Esophagus squamous epithelium (tissue), 5 donors: ENCODE data around the gene PTMA. TPM values are rescaled to one million over a fixed set of nuclear protein-coding genes. Genes with fewer than 3 reads are reported as not detected.

Experiments
- DNase-seq: peaks from one replicate; lab custom pipeline; 2025; lab: John Stamatoyannopoulos, UW
- H3K27ac ChIP-seq, 4 donors: fragments of 200-600 bp; sonication (generic); one replicate each; pipeline ENCODE4 v1.5.1; 2016 to 2019; ENCODE audit warnings: mild to moderate bottlenecking in 1 of 4
- H3K27me3 ChIP-seq, 4 donors: fragments of 200-600 bp; sonication (generic); 1 replicate in 3 of 4; 2 replicates in 1 of 4; pipeline versions ENCODE4 v1.5.1 to v1.6.0; 2017 to 2021; ENCODE audit warnings: antibody characterized with exemption in 1 of 4
- H3K36me3 ChIP-seq, 3 donors: fragments of 200-600 bp; sonication (generic); one replicate each; pipeline ENCODE4 v1.5.1; 2016 to 2019
- H3K4me1 ChIP-seq, 3 donors: fragments of 200-600 bp; sonication (generic); one replicate each; pipeline ENCODE4 v1.5.1; 2017 to 2019
- H3K4me3 ChIP-seq, 4 donors: fragments of 200-600 bp; sonication (generic); 1 replicate in 3 of 4; 2 replicates in 1 of 4; pipeline ENCODE4 v1.5.1; 2016 to 2019; ENCODE audit warnings: mild to moderate bottlenecking in 2 of 4, moderate library complexity in 1 of 4
- H3K9me3 ChIP-seq, 3 donors: fragments of 200-600 bp; sonication (generic); one replicate each; pipeline ENCODE4 v1.5.1; 2016 to 2019
- POLR2A ChIP-seq, 4 donors: fragments of 450-650 bp; IDR thresholded peaks; one replicate each; pipeline ENCODE4 v1.6.1; 2017; ENCODE audit warnings: antibody characterized with exemption in 4 of 4, mild to moderate bottlenecking in 4 of 4, moderate library complexity in 3 of 4
- WGBS, 2 donors: methylation state at CpG; one replicate each; pipeline ENCODE4 v1.1.5; 2018; 5-methylcytosine and 5-hydroxymethylcytosine counted together
- intact Hi-C: fragments of 100-400 bp; cut with DNase I; formaldehyde crosslinking; loops from one replicate; pipeline ENCODE4 v1.15.0; 2022
- total RNA-seq, 4 donors: library from RNA; depleted of rRNA; stranded (reverse); fragments of >200 nt; gene quantifications; one replicate each; pipeline ENCODE4 v1.1.0, GENCODE V29; 2016
- TF ChIP-seq, protein P1 (sequence below), 6 experiments: fragments of 450-650 bp in 4 of 6; fragments of 200-600 bp in 2 of 6; sonication (generic) in 2 of 6; IDR thresholded peaks; one replicate each; pipeline ENCODE4 v1.5.1; 2016 to 2019; ENCODE audit warnings: antibody characterized with exemption in 6 of 6, mild to moderate bottlenecking in 4 of 6, moderate library complexity in 4 of 6
- donor health status: DM: yes; HTN: yes; CAD: no.

Gene PTMA
- total RNA-seq, 4 donors from 2014 or later, result 670 to 1,121 (median 903) TPM

DNA sequence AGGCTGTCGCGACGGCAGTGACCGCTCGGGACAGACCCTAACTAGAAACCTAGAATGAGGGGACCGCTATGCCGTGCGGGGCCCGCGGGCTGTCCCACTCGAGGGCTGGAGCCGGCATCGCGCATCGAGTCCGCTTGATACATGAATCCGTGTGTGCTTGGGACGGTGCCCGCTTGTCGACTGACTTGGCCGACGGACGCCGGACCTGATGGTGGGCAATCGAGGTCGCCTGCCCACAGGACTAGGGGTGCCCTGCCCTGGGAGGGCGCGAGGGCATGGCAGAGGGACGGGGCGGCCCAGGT is 749 bp upstream of the PTMA start:
- intact Hi-C loops, result no loop called here
- peaks cover 25 to 63% (median 26%) of the 10 kb centered on the region in 3 donors for H3K4me1 ChIP-seq
- peak overlapping the region; percentile 94 to 100 (median 99) for H3K27ac ChIP-seq
- H3K27me3 ChIP-seq, result no peaks in the 10 kb centered on the region
- H3K36me3 ChIP-seq, result peaks cover 5 to 14% (median 7%) of the 10 kb centered on the region in 3 donors
- peak; percentile 54 for DNase-seq
- peak overlapping the region; percentile 59 to 95 (median 92) for H3K4me3 ChIP-seq
- H3K9me3 ChIP-seq, result no peaks in the 10 kb centered on the region
- 9 to 11% methylated on average over 7 to 16 of the region's 30 CpGs for WGBS, 2 donors
- TF ChIP-seq, protein P1, sequence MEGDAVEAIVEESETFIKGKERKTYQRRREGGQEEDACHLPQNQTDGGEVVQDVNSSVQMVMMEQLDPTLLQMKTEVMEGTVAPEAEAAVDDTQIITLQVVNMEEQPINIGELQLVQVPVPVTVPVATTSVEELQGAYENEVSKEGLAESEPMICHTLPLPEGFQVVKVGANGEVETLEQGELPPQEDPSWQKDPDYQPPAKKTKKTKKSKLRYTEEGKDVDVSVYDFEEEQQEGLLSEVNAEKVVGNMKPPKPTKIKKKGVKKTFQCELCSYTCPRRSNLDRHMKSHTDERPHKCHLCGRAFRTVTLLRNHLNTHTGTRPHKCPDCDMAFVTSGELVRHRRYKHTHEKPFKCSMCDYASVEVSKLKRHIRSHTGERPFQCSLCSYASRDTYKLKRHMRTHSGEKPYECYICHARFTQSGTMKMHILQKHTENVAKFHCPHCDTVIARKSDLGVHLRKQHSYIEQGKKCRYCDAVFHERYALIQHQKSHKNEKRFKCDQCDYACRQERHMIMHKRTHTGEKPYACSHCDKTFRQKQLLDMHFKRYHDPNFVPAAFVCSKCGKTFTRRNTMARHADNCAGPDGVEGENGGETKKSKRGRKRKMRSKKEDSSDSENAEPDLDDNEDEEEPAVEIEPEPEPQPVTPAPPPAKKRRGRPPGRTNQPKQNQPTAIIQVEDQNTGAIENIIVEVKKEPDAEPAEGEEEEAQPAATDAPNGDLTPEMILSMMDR (IDR thresholded peaks at IDR 0.05), result no peak
- TF ChIP-seq POLR2A (IDR thresholded peaks at IDR 0.05), result peak in 2 of 4 donors; percentile 9 to 59

DNA sequence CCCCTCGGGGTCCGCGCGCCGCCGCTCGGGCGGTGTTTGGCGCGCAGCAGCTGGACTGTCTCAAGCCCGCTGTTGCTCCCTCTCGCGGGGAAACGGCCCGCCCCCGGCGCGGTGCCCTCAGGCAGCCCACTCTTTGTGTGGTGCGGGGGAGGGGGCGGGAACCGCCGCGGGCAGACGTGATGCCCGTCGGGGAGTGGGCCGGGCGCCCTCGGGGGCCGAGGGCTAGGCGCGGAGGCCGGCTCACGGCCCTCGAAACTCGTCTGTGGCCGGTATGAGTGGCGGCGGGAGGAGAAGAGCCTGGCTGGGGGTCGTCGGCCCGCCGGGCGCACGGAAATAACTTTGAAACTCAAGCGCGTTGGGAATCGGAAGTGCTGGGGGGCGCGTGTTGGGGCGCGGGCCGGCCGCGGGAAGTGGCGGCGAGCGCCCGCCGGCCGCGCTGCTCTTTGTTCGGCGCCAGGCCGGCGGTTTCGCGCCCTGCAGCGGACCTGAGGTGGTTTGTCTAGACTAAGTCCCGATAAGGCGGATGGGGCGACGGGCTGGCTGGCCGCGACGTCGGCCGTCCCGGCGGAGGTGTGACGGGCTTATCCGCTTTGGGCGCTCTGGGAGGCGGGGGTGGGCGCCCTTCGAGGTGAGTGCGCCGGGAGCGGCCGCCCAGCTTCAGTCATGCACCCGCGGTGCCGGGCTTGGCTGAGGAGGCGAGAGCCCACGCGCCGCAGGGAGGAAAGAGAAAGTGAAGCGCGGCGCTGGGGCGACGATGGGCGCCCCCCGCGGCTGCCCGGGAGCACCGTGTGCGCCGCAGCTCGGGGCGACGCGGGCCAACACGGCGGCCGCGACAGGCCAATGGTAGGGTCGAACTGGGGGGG is 679 bp downstream of the PTMA start:
- intact Hi-C loops, result no loop called here
- peaks cover 32 to 70% (median 35%) of the 10 kb centered on the region in 3 donors for H3K4me1 ChIP-seq

DNA sequence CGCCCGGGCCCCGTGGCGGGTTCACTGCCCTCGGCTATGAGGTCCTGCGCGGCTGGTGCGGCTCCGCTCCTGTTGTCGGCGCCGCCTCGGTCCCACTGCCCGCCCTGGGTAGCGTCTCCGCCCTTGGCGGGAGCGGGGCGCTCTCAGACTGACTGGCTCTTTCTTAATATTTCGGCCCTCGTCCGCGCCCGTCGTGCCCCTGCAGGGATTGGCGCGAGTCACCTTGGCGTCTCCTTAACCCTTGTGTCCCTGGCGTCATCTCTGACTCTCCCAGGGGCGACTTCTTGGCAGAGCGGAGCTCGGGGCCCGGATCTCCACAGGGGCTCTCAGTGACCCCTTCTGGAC is 1.3 kb downstream of the PTMA start:
- TF ChIP-seq, protein P1 (IDR thresholded peaks at IDR 0.05), result no peak
- TF ChIP-seq POLR2A (IDR thresholded peaks at IDR 0.05), result no peak
- 0% methylated on average over 12 of the region's 33 CpGs; no CpG with 5 or more reads in 1 of the 2 donors for WGBS, 2 donors
- H3K4me3 ChIP-seq, result peak overlapping the region; percentile 59 to 95 (median 92)
- no peaks in the 10 kb centered on the region for H3K27me3 ChIP-seq
- intact Hi-C loops, result no loop called here
- H3K4me1 ChIP-seq, result peaks cover 38 to 70% (median 38%) of the 10 kb centered on the region in 3 donors
- peaks cover 6 to 32% (median 7%) of the 10 kb centered on the region in 3 donors for H3K36me3 ChIP-seq
- DNase-seq, result peak; percentile 21
- no peaks in the 10 kb centered on the region for H3K9me3 ChIP-seq
- H3K27ac ChIP-seq, result peak overlapping the region; percentile 94 to 100 (median 99)

More for the DNA sequence above, 679 bp downstream of the PTMA start:
- DNase-seq, result no peak
- TF ChIP-seq, protein P1 (IDR thresholded peaks at IDR 0.05), result peak in 2 of 6 experiments; percentile 13 to 20
- TF ChIP-seq POLR2A (IDR thresholded peaks at IDR 0.05), result no peak
- H3K36me3 ChIP-seq, result peaks cover 6 to 26% (median 7%) of the 10 kb centered on the region in 3 donors
- no peaks in the 10 kb centered on the region for H3K27me3 ChIP-seq
- peak overlapping the region; percentile 59 to 95 (median 92) for H3K4me3 ChIP-seq
- peak overlapping the region; percentile 94 to 100 (median 99) for H3K27ac ChIP-seq
- no peaks in the 10 kb centered on the region for H3K9me3 ChIP-seq
- WGBS, 2 donors, result 0% methylated on average over 19 of the region's 118 CpGs; no CpG with 5 or more reads in 1 of the 2 donors

DNA sequence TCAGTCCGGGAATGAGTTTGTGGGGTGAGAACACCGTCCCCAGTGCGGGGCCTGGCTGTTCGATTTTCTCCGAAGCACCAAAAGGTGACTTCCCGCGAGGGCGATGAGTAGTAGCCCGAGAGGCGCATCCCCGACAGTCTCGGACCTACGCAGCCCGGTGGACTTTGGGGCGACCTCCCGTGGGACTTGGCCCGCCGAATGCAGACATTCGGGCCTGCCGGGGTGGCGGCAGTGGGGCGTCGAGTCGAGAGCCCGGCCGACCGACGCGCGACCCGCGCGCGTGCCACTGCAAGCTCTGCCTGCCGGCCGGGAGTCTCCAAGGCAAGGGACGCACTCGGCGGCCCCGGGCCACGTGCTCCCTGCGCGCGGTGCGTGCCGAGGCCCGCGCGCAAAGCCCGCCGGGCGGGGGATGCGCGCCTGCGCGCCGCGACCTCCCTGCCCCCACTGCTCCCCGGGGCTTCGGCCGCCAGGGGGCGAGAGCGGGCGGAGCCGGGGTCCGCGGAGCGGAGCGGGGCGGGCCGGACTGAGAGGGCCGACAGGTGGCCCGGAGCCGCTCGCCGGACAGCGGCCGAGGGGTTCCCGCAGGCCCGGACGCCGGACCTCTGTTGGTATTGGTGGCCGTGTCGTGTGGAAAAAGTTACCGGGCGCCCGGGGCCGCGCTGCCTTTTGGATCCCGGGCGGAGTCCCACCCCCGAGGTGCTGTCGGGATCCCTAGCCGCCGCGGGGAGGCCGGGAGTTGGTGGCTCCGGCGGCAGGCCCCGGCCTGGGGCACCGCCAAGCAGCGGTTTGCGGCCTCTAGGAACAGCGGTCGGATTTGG is 1.9 kb downstream of the PTMA start:
- Histone ChIP-seq H3K27ac (peak overlapping the region; percentile 94 to 100 (median 99)), H3K27me3 (no peaks in the 10 kb centered on the region), H3K36me3 (peaks cover 6 to 33% (median 7%) of the 10 kb centered on the region in 3 donors), H3K4me3 (peak overlapping the region; percentile 59 to 95 (median 92)), H3K9me3 (no peaks in the 10 kb centered on the region), H3K4me1 (peaks cover 39 to 70% (median 41%) of the 10 kb centered on the region in 3 donors)
- intact Hi-C loops, result loop anchor here (2.0 kb wide), 1 partner anchor 97 kb away; no protein-coding TSS in a partner anchor
- TF ChIP-seq, protein P1 (IDR thresholded peaks at IDR 0.05), result peak; percentile 52 to 100 (median 98)
- peak in 3 of 4 donors; percentile 12 to 89 (median 87) for TF ChIP-seq POLR2A (IDR thresholded peaks at IDR 0.05)
- DNase-seq, result no peak
- 0% methylated on average over 3 to 4 of the region's 105 CpGs for WGBS, 2 donors
